Stromal cell of bone marrow (primary cell): ENCODE measurements around the gene PFN1.
A peak's percentile ranks its signal among the peaks of the same experiment; 100 is the strongest.

Experiments used
- DNase-seq: peaks from one replicate; pipeline ENCODE4 v3.0.0-alpha.2; 2012; ENCODE audit warnings: low read depth

PFN1 gene

GRCh38 chr17:4948166-4948930, at the start of gene PFN1:
Gene PFN1, minus strand, starts transcription at chr17:4948530. Its CDS starts 136 bp downstream, at chr17:4948394.
- DNase-seq: peak; percentile 91

DNA sequence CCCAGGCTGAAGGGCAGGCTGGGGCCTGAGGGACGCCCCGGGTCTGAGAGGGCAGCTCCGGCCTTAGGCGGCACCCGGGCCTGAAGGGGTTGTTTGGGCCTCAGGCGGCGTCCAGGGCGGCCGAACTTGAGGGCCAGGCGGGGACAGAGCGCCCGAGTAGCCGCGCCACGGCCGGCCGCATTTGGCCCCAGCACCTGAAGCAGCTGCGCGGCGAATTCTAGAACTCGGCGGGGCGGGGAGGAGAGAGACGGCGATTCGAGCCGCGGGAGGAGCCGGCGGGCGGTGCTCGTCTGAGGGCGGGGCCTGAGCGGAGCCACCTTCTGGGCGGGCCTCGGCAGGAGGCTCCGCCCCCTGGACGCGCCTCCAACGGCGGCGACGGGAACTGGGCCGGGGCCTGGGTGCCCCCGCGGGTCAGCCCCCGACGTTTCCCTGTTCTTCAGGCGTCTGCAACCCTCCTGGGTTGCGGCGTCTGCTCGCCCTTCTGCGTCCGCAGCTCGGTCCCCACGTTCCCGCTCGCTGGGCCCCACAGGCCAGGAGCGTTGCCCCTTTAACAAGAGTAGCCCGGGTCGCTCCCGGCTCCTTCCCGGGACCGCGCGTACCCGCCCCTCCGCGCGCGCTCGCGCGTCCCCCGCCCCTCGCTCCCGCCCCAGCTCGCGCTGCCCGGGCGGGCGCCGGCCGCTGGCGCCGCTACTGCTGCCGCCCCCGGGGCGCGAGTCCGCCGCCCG, 49.1 kb upstream of the PFN1 start, which contains the start of the genes INCA1 and KIF1C:
Gene INCA1 (minus strand): TSS at position 221 of the 725 bp plus-strand sequence. CDS start 3,085 bp downstream, outside the sequence.
Gene KIF1C (plus strand): TSS at position 649 of the 725 bp plus-strand sequence. CDS start 2,297 bp downstream, outside the sequence.
- DNase-seq: peak; percentile 73

DNA sequence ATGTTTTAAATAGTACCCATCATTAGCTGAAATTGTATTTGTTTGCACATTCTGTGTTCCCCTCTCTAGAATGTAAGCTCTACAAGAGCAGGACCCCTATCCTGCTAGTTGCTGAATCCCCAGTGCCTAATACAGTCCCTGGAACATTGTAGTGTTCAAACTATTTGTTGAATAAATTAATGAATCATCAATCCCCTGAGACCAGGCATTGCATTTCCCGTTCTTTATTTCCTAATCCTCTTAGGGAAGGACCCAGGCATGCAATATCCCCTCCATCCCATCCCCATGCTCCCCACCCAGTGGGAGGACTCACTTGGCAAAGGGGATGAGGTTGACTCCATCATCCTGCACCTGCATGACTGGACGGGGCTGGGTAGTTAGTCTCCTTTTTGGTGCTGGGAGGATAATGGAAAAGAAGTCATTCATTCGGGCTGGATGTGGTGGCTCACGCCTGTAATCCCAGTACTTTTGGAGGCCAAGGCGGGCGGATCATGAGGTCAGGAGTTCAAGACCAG, 45.8 kb upstream of the PFN1 start:
- no peak for DNase-seq

GRCh38 chr17:4987767-4988567, 39.6 kb upstream of the PFN1 start:
- no peak for DNase-seq

- no peak for DNase-seq
Measured at GRCh38 chr17:4986951-4987766, 38.8 kb upstream of the PFN1 start, which contains the start of gene CAMTA2. Gene CAMTA2, minus strand, starts transcription at chr17:4987675. Its CDS starts 1,453 bp downstream, at chr17:4986222.

- DNase-seq: no peak
Measured at GRCh38 chr17:4986403-4986802, 38.1 kb upstream of the PFN1 start.

- DNase-seq: no peak
Measured at GRCh38 chr17:4982305-4982704, 34.0 kb upstream of the PFN1 start.

GRCh38 chr17:4980644-4981216, 32.4 kb upstream of the PFN1 start:
- no peak for DNase-seq

DNA sequence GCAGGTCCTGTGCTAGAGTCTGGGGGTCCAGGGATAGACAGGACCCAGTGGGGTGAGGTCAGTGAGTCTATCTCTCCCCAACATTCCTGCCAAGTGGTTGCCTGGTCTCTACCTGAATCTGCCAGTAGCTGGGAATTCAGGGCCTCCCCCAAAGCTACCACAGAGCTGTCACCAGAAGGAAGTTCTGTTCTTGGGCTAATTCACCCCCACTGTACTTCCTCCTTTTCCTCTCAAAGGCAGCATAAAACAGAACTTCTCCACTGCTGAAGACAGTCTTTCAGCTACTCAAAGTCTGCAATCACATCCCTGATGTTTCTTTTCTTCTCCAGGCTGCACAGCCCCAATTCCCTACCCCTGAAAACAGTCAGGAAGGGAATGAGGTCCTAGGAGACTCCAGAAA, 30.4 kb upstream of the PFN1 start:
- DNase-seq: no peak

GRCh38 chr17:4974115-4974670, 25.9 kb upstream of the PFN1 start:
- no peak for DNase-seq

DNA sequence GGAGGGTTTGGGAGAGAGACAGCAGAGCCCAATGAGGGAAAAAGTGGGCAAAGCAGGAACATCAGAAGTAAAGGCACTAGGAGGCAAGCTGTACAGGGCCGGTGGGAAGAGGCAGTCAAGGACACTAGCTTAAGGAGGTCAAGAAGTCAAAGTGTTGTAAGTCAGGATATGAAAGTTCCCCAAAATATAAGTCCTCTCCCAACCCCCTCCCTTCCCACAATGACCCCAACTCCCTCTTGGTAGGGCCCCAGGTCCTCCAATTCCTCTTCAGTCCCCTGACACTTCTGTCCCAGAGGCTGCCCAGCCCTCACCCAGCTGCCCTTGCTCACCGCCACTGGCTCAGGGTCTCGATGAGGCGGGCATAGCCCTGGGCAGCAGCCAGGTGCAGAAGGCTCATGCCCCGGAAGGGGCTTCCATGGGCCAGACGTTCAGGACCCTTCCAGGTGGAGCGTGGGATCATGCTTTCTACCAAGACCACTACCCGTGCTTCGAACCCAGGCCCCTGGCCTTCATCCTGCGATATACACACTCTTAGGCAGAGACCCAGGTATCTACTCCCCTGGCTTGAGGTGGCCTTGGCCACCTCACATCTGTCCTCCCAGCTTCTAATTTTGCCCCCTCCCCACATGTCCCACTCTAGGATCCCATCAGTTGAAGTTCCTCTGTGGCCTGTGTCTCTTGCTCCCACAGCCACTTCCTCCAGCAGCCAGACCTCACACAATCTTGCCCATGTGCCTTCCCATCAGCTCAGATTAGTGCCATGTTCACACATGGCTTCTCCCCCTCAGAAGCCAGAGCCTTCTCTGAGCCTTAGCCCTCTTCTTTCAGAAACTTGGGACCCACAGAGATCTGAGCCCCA, 25.2 kb upstream of the PFN1 start:
- no peak for DNase-seq

DNA sequence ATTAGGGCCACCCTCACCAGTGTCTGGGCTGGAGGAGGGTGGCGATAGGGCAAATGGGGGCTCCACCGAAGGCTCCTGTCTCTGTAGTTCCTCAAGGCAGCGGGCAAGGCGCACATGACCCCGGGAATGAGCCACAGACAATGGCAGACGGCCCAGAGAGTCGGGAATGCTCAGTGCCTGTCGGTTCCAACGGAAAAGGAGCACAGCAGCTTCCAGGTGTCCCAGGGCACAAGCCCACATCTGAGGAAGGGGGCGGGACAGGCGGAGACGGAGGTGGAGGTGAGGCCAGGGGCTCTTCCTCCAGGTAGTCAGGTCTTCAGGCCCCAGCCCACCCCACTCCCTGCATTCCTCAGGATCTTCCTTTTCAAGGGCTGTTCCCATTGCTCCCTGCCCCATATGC, 24.4 kb upstream of the PFN1 start:
- no peak for DNase-seq

DNA sequence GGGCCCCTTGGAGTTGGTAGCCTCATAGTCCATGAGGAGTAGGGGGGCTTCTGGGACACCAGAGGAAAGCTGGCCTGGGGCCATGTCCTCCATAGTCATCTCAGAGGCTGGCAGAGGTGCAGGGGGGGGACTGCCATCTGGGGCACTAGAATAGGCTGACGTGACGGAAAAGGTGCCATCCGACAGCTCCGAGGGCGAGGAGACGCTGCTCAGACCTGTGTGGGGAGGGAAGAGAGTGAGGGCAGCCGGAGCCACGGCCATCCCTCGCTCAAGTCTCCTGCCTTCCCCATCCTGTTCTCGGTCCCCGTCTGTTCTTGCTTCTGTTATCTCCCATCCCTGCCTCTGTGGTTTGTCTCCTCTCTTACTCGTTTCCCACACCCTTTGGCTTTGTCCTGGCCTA, 24.0 kb upstream of the PFN1 start:
- no peak for DNase-seq

DNA sequence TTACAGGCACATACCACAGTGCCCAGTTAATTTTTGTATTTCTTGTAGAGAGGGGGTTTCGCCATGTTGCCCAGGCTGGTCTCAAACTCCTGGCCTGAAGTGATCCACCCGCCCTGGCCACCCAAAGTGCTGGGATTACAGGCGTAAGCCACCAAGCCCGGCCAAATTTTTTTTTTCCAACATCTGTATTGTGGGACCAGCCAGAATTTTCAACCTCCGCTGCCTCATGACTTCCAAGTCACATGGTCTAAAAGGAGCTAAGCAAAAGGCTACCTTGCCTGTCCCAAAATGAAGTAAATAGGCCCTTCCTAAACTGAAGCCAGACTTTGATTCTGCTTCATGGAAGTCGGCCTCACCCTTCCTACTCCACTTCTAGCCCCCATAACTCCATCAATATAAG, 23.5 kb upstream of the PFN1 start:
- no peak for DNase-seq

GRCh38 chr17:4970273-4970672, 21.9 kb upstream of the PFN1 start:
- DNase-seq: no peak

GRCh38 chr17:4969551-4970173, 21.3 kb upstream of the PFN1 start:
- no peak for DNase-seq

DNA sequence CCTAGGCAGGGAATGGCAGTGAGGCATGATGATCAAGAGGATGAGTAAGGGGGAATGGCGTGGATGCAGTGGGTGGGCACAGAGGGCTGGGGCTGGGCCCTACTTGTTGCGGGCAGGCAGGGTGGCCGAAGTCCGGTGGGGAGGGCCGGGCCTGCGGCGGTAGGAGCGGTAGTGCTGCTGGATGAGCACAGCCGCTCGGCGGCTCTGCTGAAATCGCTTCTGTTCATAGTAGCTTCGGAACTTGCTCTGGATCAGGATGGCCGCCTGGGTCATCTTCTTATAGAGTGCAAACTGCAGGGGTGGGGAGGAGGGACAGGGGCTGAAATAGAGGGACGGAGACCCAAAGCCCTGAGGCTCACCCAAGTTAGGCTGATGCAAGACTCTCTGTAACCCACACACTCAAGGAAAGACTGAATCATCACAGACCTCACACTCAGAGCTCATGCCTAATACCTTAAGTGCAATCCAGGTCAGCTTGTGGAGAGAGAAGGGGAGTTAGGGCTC, 20.8 kb upstream of the PFN1 start:
- DNase-seq: peak; percentile 91

DNA sequence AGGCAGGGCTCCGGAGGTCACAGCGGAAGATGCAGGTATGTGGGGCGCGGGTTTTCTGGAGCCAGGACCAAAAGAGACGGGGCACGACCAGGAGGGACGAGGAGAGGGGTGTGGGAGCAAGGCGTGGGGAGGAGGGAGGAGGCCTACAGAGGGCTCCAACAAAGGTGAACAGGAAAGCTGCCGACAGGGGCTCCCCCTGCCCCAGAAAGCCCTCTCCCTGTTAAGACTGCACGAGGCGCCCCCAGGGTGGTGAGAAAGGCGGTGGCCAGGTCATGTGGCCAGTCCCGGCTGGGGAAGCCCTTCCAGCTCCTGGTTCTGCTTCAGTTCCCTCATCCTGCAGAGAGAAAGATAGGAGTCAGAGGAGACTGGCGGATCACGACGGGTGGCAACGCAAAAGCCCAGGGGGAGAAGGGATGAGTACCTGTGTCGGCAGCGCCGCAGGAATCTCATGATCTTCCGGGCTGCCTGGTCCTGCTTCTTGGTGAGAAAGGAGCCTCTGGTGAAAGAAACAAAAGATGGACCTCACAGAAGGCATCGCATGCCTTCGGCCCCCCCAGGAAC, 20.2 kb upstream of the PFN1 start:
- no peak for DNase-seq
